ENCODE results near the gene ATG13.

The ATG13 gene

DNA sequence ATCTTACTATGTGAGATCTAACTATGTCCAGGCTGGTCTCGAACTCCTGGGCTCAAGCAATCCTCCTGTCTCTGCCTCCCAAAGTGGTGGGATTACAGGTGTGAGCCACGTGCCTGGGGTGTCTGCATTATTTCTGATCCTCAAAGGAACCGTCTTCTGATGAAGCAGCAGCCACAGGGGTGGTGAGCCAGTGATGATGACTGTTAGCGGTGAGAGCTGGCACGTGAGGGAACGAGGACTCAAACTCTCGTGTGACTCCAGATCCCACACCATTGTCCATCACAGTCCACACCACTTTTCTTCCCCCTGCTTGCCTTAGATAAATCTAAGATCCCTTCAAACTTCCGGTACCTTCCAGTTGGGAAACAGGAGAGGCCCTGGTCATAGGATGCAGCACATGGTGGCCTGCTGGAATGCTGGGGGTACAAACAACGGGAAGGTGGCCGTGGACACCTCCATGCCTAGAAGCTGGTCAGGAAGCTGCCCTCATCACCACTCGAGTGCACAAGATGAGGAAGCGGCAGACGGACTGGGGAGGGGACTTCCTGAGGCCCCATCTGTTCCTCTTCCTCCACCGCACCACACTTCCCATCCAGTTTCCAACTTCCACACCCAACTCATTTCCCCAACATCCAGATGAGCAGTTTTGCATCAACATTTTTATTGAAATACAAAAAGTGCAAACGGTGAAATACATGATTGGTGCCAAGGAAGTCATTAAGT is 59.2 kb downstream of the ATG13 start:
- Histone ChIP-seq H3F3A (ENCODE audit: insufficient read depth, low read length) (peaks cover 2% of the 10 kb centered on the region), H3K36me3 (replicated peaks; ENCODE audit: insufficient read depth, low read length) (no peaks in the 10 kb centered on the region), H3K9me2 (replicated peaks; ENCODE audit: insufficient read depth, low read length) (no peaks in the 10 kb centered on the region), H3K27me3 (replicated peaks; ENCODE audit: insufficient read depth, low read length) (no peaks in the 10 kb centered on the region), H3K4me3 (ENCODE audit: low read length) (no peak overlapping the region), H3K4me2 (ENCODE audit: low read depth, low read length) (no peak overlapping the region), H3K4me1 (ENCODE audit: low read length) (peaks cover 5% of the 10 kb centered on the region), H3K79me2 (ENCODE audit: low read length) (no peaks in the 10 kb centered on the region), H3K9ac (ENCODE audit: low read length) (no peak overlapping the region), H3K27ac (ENCODE audit: low read length) (no peak overlapping the region), H2AFZ (ENCODE audit: low read length) (no peak overlapping the region), H3K9me3 (replicated peaks; ENCODE audit: insufficient read depth, low read length) (no peaks in the 10 kb centered on the region), H4K20me1 (ENCODE audit: insufficient read depth, low read length) (no peaks in the 10 kb centered on the region)
- no peak for DNase-seq
- TF ChIP-seq EZH2phosphoT487 (IDR thresholded peaks at IDR 0.05; ENCODE audit: low read length) (no peak), EZH2 (optimal IDR thresholded peaks at IDR 0.05; ENCODE audit: low read depth, low read length) (no peak)
- TF ChIP-seq, protein P1, sequence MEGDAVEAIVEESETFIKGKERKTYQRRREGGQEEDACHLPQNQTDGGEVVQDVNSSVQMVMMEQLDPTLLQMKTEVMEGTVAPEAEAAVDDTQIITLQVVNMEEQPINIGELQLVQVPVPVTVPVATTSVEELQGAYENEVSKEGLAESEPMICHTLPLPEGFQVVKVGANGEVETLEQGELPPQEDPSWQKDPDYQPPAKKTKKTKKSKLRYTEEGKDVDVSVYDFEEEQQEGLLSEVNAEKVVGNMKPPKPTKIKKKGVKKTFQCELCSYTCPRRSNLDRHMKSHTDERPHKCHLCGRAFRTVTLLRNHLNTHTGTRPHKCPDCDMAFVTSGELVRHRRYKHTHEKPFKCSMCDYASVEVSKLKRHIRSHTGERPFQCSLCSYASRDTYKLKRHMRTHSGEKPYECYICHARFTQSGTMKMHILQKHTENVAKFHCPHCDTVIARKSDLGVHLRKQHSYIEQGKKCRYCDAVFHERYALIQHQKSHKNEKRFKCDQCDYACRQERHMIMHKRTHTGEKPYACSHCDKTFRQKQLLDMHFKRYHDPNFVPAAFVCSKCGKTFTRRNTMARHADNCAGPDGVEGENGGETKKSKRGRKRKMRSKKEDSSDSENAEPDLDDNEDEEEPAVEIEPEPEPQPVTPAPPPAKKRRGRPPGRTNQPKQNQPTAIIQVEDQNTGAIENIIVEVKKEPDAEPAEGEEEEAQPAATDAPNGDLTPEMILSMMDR (IDR thresholded peaks at IDR 0.05; ENCODE audit: low read length), result no peak

DNA sequence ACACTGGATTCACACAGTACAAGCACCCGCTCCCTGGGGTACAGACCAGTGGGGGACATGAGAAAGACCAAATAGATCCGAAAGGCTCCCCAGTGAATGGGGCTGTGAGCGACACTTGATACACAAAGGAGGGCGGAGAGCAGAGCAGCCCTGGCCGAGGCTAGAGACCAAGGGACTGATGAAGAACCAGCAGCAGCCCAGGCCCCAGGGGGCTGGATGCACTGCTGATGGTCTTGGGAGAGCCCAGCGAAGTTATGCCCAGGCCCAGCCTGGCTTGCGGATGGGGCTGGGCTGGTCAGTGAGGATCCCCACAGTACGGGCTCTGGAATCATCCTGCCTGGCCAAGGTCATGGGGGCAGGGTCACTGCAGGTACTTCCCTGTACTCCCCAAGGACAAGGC is 59.8 kb downstream of the ATG13 start:
- H4K20me1 ChIP-seq (ENCODE audit: insufficient read depth, low read length), result no peaks in the 10 kb centered on the region
- no peaks in the 10 kb centered on the region for H3K79me2 ChIP-seq (ENCODE audit: low read length)
- H3K9me2 ChIP-seq (replicated peaks; ENCODE audit: insufficient read depth, low read length), result no peaks in the 10 kb centered on the region
- H3K9me3 ChIP-seq (replicated peaks; ENCODE audit: insufficient read depth, low read length), result no peaks in the 10 kb centered on the region
- DNase-seq, result no peak
- TF ChIP-seq, protein P1 (IDR thresholded peaks at IDR 0.05; ENCODE audit: low read length), result no peak
- TF ChIP-seq EZH2phosphoT487 (IDR thresholded peaks at IDR 0.05; ENCODE audit: low read length) (no peak), EZH2 (optimal IDR thresholded peaks at IDR 0.05; ENCODE audit: low read depth, low read length) (no peak)
- no peak overlapping the region for H3K4me3 ChIP-seq (ENCODE audit: low read length)
- H3F3A ChIP-seq (ENCODE audit: insufficient read depth, low read length), result no peaks in the 10 kb centered on the region; the same call in 1 of the 2 replicates
- H3K9ac ChIP-seq (ENCODE audit: low read length), result no peak overlapping the region
- no peaks in the 10 kb centered on the region for H3K27me3 ChIP-seq (replicated peaks; ENCODE audit: insufficient read depth, low read length)
- no peaks in the 10 kb centered on the region for H3K4me1 ChIP-seq (ENCODE audit: low read length)
- H3K4me2 ChIP-seq (ENCODE audit: low read depth, low read length), result no peak overlapping the region
- H3K27ac ChIP-seq (ENCODE audit: low read length), result no peak overlapping the region
- H2AFZ ChIP-seq (ENCODE audit: low read length), result no peak overlapping the region
- H3K36me3 ChIP-seq (replicated peaks; ENCODE audit: insufficient read depth, low read length), result no peaks in the 10 kb centered on the region

DNA sequence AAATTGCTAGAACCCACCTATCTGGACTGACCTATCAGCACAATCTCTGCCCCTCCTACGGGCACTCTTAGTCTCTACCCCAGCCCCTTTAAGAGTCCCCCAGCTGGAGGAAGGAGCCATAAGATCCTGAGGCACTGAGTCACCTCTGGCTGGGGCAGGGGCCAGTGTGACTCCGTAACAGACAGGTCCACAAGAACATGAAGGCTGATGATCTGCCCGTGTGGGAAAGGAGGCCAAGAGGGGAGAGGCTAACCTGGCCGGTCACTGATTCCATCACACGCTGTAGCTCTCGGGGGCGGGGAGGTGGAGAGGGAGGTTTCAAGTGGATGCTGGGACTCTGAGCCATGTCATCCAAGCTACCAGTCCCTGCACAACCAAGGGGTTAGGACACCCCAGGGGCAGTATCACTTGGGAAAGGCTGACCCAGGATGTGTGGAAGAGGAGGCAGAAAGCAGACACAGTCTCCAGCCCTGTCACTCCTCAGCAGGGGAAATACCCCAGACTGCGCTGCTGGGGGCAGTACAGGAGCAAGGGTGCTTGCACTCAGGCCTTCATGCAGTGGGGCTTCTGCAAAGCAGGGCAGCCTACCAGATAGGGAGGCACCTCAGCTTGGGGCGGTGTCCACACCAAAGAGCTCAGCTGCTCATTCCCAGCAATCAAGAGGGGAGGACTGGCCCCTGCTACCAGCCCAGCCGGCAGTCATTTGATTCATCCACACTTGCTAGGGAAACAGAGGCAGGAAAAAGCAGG is 60.8 kb downstream of the ATG13 start:
- no peaks in the 10 kb centered on the region for H3K79me2 ChIP-seq (ENCODE audit: low read length)
- H3K4me1 ChIP-seq (ENCODE audit: low read length), result no peaks in the 10 kb centered on the region
- H3F3A ChIP-seq (ENCODE audit: insufficient read depth, low read length), result no peaks in the 10 kb centered on the region; the same call in 1 of the 2 replicates
- TF ChIP-seq EZH2 (optimal IDR thresholded peaks at IDR 0.05; ENCODE audit: low read depth, low read length), result no peak
- no peak for TF ChIP-seq EZH2phosphoT487 (IDR thresholded peaks at IDR 0.05; ENCODE audit: low read length)
- TF ChIP-seq, protein P1 (IDR thresholded peaks at IDR 0.05; ENCODE audit: low read length), result no peak
- no peak overlapping the region for H3K4me2 ChIP-seq (ENCODE audit: low read depth, low read length)
- no peaks in the 10 kb centered on the region for H3K27me3 ChIP-seq (replicated peaks; ENCODE audit: insufficient read depth, low read length)
- no peaks in the 10 kb centered on the region for H3K9me3 ChIP-seq (replicated peaks; ENCODE audit: insufficient read depth, low read length)
- no peak overlapping the region for H3K4me3 ChIP-seq (ENCODE audit: low read length)
- no peak overlapping the region for H2AFZ ChIP-seq (ENCODE audit: low read length)
- H3K27ac ChIP-seq (ENCODE audit: low read length), result no peak overlapping the region
- H3K9me2 ChIP-seq (replicated peaks; ENCODE audit: insufficient read depth, low read length), result no peaks in the 10 kb centered on the region
- H3K36me3 ChIP-seq (replicated peaks; ENCODE audit: insufficient read depth, low read length), result no peaks in the 10 kb centered on the region
- H3K9ac ChIP-seq (ENCODE audit: low read length), result no peak overlapping the region
- DNase-seq, result no peak
- H4K20me1 ChIP-seq (ENCODE audit: insufficient read depth, low read length), result no peaks in the 10 kb centered on the region

Data from MM.1S (cell line).